B cell (primary cell): Measurements from ENCODE around the gene CD1B. TPM values are rescaled to one million over a fixed set of nuclear protein-coding genes. Genes with fewer than 3 reads are reported as not detected.
"Not testable (repeated sequence)": the region's sequence is repeated elsewhere in the genome, so short reads cannot be mapped to it uniquely, and the experiment has no call there.

Experiments used
- ATAC-seq: fragments of 200-7000 bp; cut with Tn5 transposase; one replicate; pipeline ENCODE4 v1.10.0; 2021; ENCODE audit warnings: low read depth, mild to moderate bottlenecking, moderate number of reproducible peaks, moderate library complexity
- CTCF ChIA-PET: fragments of 350-600 bp; sonication (Branson Sonifier 250); formaldehyde crosslinking; loops from one replicate; lab custom pipeline; 2021; ENCODE audit warnings: antibody characterized with exemption, inconsistent platforms; lab: Charles Lee
- POLR2A ChIA-PET: fragments of 350-600 bp; sonication (Branson Sonifier 250); formaldehyde crosslinking; loops from one replicate; lab custom pipeline; 2021; ENCODE audit warnings: antibody characterized with exemption; lab: Charles Lee
- DNase-seq: peaks from one replicate; pipeline ENCODE4 v3.0.0; 2013
- H2AFZ ChIP-seq: 2 replicates; pipeline ENCODE4 v1.6.1; 2012; ENCODE audit warnings: mild to moderate bottlenecking, low read depth, low read length; ENCODE audit not compliant: insufficient read depth, poor library complexity, severe bottlenecking
- H3K27ac ChIP-seq, 2 donors: 1 replicate in 1 of 2; 2 replicates in 1 of 2; pipeline ENCODE4 v1.5.1; 2012 to 2013; ENCODE audit warnings: low read length in 2 of 2, mild to moderate bottlenecking in 2 of 2, moderate library complexity in 1 of 2
- H3K27me3 ChIP-seq, 4 experiments: fragments of 200-600 bp in 1 of 4; sonication (generic) in 1 of 4; replicated peaks in 1 of 4; 1 replicate in 2 of 4; 2 replicates in 2 of 4; pipeline versions ENCODE4 v1.6.1 to v1.7.0; 2013 to 2016; ENCODE audit warnings: low read length in 3 of 4, mild to moderate bottlenecking in 2 of 4, mixed read lengths in 1 of 4, moderate library complexity in 1 of 4; ENCODE audit not compliant: insufficient read depth in 4 of 4, control insufficient read depth in 3 of 4; ENCODE audit errors: control extremely low read depth in 1 of 4
- H3K36me3 ChIP-seq, 2 experiments: replicated peaks in 1 of 2; 1 replicate in 1 of 2; 2 replicates in 1 of 2; pipeline versions ENCODE4 v1.6.1 to v1.7.1; 2013; ENCODE audit warnings: low read length in 1 of 2; ENCODE audit not compliant: insufficient read depth in 2 of 2, control insufficient read depth in 1 of 2; ENCODE audit errors: control extremely low read depth in 1 of 2, extremely low read depth in 1 of 2
- H3K4me1 ChIP-seq, 2 donors: fragments of 200-600 bp in 1 of 2; sonication (generic) in 1 of 2; 1 replicate in 1 of 2; 2 replicates in 1 of 2; pipeline versions ENCODE4 v1.5.1 to v1.6.1; 2013 to 2017; ENCODE audit warnings: low read length in 2 of 2; ENCODE audit not compliant: control insufficient read depth in 2 of 2, insufficient read depth in 2 of 2
- H3K4me2 ChIP-seq: replicated peaks from 2 replicates; pipeline ENCODE3; 2012; ENCODE audit warnings: mild to moderate bottlenecking, low read depth, low read length; ENCODE audit not compliant: poor library complexity, severe bottlenecking
- H3K4me3 ChIP-seq, 5 experiments: fragments of 200-600 bp in 1 of 5; sonication (generic) in 1 of 5; 1 replicate in 3 of 5; 2 replicates in 2 of 5; pipeline versions ENCODE4 v1.5.1 to v1.7.0; 2011 to 2016; ENCODE audit warnings: low read length in 4 of 5, mild to moderate bottlenecking in 4 of 5, low read depth in 2 of 5, control low read depth in 1 of 5, moderate library complexity in 1 of 5; ENCODE audit not compliant: insufficient read depth in 1 of 5; ENCODE audit errors: control extremely low read depth in 1 of 5, extremely low read depth in 1 of 5
- H3K79me2 ChIP-seq: fragments of 200-600 bp; sonication (generic); one replicate; pipeline ENCODE4 v1.6.0; 2016; ENCODE audit warnings: low read length; ENCODE audit not compliant: control insufficient read depth, insufficient read depth
- H3K9ac ChIP-seq: fragments of 200-600 bp; sonication (generic); 2 replicates; pipeline ENCODE4 v1.6.1; 2017; ENCODE audit warnings: mild to moderate bottlenecking, low read length, moderate library complexity
- H3K9me3 ChIP-seq, 3 donors: one replicate each; pipeline versions ENCODE4 v1.6.1 to v1.7.1; 2013; ENCODE audit warnings: low read length in 2 of 3; ENCODE audit not compliant: control insufficient read depth in 2 of 3, insufficient read depth in 1 of 3; ENCODE audit errors: control extremely low read depth in 1 of 3
- H4K20me1 ChIP-seq: 2 replicates; pipeline ENCODE4 v1.6.0; 2012; ENCODE audit warnings: mild to moderate bottlenecking, low read length; ENCODE audit not compliant: insufficient read depth, control insufficient read depth, poor library complexity, severe bottlenecking
- H3K27ac Mint-ChIP-seq: one replicate; pipeline ENCODE4 v1.8.0; 2021; ENCODE audit warnings: mixed read lengths
- H3K27me3 Mint-ChIP-seq: one replicate; pipeline ENCODE4 v1.8.0; 2021; ENCODE audit warnings: mixed read lengths
- H3K4me1 Mint-ChIP-seq: one replicate; pipeline ENCODE4 v1.8.0; 2021; ENCODE audit warnings: mixed read lengths
- H3K4me3 Mint-ChIP-seq: one replicate; pipeline ENCODE4 v1.8.0; 2021; ENCODE audit warnings: mixed read lengths
- H3K9me3 Mint-ChIP-seq: one replicate; pipeline ENCODE4 v1.8.0; 2022; ENCODE audit warnings: mixed read lengths; ENCODE audit not compliant: insufficient read depth
- EZH2 ChIP-seq: IDR thresholded peaks from 2 replicates; pipeline ENCODE4 v1.6.1; 2012; ENCODE audit warnings: borderline replicate concordance, low read depth, mild to moderate bottlenecking, moderate library complexity, low read length; ENCODE audit not compliant: insufficient read depth, poor library complexity, severe bottlenecking
- WGBS: methylation state at CpG from one replicate; pipeline ENCODE4 v1.1.5; 2013; ENCODE audit warnings: missing lambda C conversion rate; ENCODE audit not compliant: insufficient coverage; 5-methylcytosine and 5-hydroxymethylcytosine counted together
- intact Hi-C: fragments of 100-400 bp; cut with micrococcal nuclease; formaldehyde crosslinking; loops from one replicate; pipeline ENCODE4 v1.10.0; 2022
- polyA plus RNA-seq: library from polyadenylated mRNA; depleted of rRNA; stranded (reverse); fragments of >200 nt; gene quantifications from 2 replicates; pipeline ENCODE4 v1.2.3, GENCODE V29; 2012
- total RNA-seq, 2 donors: library from RNA; stranded (reverse); fragments of 120-200 nt in 1 of 2; gene quantifications; 1 replicate in 1 of 2; 2 replicates in 1 of 2; pipeline versions ENCODE4 v1.2.3 to v1.2.4, GENCODE V29; 2013 to 2022
- TF ChIP-seq, protein P1 (sequence below): fragments of 200-600 bp; IDR thresholded peaks from one replicate; pipeline ENCODE4 v1.8.0; 2022; ENCODE audit warnings: antibody characterized with exemption, mild to moderate bottlenecking

The CD1B gene
- total and polyA plus RNA-seq, 2 donors (not counting 1 experiment from before 2014, with no cell fraction given): 0.09 TPM; not detected in 1

DNA sequence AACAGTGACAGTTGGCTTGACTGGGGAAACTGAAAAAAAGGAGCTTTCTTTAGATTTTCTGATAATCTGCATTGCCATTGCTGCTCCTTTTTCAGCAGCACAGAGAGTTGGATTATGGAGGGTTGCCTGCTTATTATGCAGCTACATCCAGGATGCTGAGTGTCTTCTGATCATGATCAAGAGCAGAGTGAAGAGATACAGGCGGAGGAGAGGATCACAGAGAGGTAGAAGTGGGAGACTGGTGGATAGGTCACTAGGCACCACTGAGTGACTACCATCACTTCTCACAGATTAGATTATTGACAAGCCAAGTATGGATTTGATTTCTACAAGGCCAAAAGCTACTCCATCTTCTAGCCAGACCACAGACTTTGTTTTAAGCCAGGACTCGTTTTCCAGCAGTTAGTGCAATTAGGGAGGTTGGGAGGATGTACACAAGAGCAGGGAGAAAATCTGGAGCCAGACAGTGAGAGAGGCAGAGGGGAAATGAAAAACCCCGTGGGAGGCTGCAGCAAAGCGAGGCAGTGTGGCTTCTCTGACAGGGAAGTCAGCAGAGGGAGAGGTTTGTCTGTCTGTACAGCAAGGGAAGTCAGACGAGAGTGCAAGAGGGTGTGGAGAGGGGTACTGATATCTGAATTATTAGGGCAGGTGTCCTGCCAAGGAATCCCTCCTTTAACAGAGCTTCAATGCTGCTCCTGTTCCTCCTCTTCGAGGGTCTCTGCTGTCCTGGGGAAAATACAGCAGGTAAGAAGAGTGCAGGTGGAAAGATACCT, 22.2 kb upstream of the CD1B start, which contains the start of gene CD1E:
Gene CD1E, plus strand, starts transcription at position 592 of the 773 bp plus-strand sequence. Its CDS starts 95 bp downstream, at position 687.
- intact Hi-C loops: no loop called here
- no peaks in the 10 kb centered on the region for H3K36me3 ChIP-seq
- TF ChIP-seq EZH2: no peak
- TF ChIP-seq, protein P1, sequence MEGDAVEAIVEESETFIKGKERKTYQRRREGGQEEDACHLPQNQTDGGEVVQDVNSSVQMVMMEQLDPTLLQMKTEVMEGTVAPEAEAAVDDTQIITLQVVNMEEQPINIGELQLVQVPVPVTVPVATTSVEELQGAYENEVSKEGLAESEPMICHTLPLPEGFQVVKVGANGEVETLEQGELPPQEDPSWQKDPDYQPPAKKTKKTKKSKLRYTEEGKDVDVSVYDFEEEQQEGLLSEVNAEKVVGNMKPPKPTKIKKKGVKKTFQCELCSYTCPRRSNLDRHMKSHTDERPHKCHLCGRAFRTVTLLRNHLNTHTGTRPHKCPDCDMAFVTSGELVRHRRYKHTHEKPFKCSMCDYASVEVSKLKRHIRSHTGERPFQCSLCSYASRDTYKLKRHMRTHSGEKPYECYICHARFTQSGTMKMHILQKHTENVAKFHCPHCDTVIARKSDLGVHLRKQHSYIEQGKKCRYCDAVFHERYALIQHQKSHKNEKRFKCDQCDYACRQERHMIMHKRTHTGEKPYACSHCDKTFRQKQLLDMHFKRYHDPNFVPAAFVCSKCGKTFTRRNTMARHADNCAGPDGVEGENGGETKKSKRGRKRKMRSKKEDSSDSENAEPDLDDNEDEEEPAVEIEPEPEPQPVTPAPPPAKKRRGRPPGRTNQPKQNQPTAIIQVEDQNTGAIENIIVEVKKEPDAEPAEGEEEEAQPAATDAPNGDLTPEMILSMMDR: no peak
- H4K20me1 ChIP-seq: no peaks in the 10 kb centered on the region
- ATAC-seq (no peak), DNase-seq (no peak)
- H3K9me3 ChIP-seq: peaks cover 0 to 3% (median 0%) of the 10 kb centered on the region in 3 donors
- H2AFZ ChIP-seq: peak within 1 kb of the TSS; percentile 61
- peaks cover 20% of the 10 kb centered on the region for H3K4me1 Mint-ChIP-seq
- WGBS: 23% methylated on average over 4 of the region's 6 CpGs
- H3K9me3 Mint-ChIP-seq: no peaks in the 10 kb centered on the region
- peak within 1 kb of the TSS in 1 of 2 donors; percentile 6 for H3K27ac ChIP-seq
- peaks cover 13 to 16% of the 10 kb centered on the region in 2 donors for H3K4me1 ChIP-seq
- peak within 1 kb of the TSS; percentile 44 for H3K4me2 ChIP-seq
- POLR2A ChIA-PET: interaction anchor here (0.6 kb wide), 1 partner anchor 40 kb away, joined by 5 read pairs; no protein-coding TSS in a partner anchor
- no peaks in the 10 kb centered on the region for H3K79me2 ChIP-seq
- H3K4me3 Mint-ChIP-seq: no peak within 1 kb of the TSS
- no peak within 1 kb of the TSS for H3K27ac Mint-ChIP-seq
- H3K27me3 ChIP-seq: peaks cover 0 to 3% (median 0%) of the 10 kb centered on the region in 4 experiments
- H3K9ac ChIP-seq: peak within 1 kb of the TSS; percentile 25
- CTCF ChIA-PET: interaction anchor here (0.6 to 1.1 kb wide), 3 partner anchors 24 to 150 kb away, joined by 3 to 5 read pairs (median 4); no protein-coding TSS in a partner anchor
- H3K27me3 Mint-ChIP-seq: no peaks in the 10 kb centered on the region
- no peak within 1 kb of the TSS for H3K4me3 ChIP-seq

DNA sequence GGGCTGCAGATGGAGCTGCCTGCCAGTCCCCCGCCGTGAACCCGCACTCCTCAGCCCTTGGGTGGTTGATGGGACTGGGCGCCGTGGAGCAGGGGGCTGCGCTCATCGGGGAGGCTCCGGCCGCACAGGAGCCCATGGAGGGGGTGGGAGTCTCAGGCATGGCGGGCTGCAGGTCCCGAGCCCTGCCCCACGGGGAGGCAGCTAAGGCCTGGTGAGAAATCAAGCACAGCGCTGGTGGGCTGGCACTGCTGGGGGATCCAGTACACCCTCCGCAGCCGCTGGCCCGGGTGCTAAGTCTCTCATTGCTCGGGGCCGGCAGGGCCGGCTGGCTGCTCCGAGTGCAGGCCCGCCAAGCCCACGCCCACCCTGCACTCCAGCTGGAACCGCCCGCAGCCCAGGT, 17.6 kb upstream of the CD1B start:
- H2AFZ ChIP-seq, H3K9me3 ChIP-seq, H3K36me3 ChIP-seq, H3K27me3 Mint-ChIP-seq, CTCF ChIA-PET, DNase-seq, ATAC-seq, POLR2A ChIA-PET, H3K4me1 Mint-ChIP-seq, intact Hi-C loops, H4K20me1 ChIP-seq, H3K4me1 ChIP-seq, H3K4me2 ChIP-seq, H3K4me3 Mint-ChIP-seq, H3K4me3 ChIP-seq, H3K27me3 ChIP-seq, H3K9me3 Mint-ChIP-seq, H3K27ac Mint-ChIP-seq, H3K9ac ChIP-seq, H3K79me2 ChIP-seq, H3K27ac ChIP-seq: not testable (repeated sequence)
- WGBS: 95% methylated on average over 21 of the region's 24 CpGs

DNA sequence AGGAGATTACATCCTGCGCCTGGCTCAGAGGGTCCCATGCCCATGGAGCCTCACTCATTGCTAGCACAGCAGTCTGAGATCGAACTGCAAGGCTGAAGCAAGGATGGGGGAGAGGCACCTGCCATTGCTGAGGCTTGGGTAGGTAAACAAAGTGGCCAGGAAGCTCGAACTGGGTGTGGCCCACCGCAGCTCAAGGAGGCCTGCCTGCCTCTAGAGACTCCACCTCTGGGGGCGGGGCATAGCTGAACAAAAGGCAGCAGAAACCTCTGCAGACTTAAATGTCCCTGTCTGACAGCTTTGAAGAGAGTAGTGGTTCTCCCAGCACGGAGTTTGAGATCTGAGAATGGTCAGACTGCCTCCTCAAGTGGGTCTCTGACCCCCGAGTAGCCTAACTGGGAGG, 5.1 kb upstream of the CD1B start:
- peaks cover 33% of the 10 kb centered on the region for H3K4me1 Mint-ChIP-seq
- H3K9ac ChIP-seq, H3K27me3 ChIP-seq, H3K27me3 Mint-ChIP-seq, H3K79me2 ChIP-seq, H3K4me3 ChIP-seq, H3K9me3 Mint-ChIP-seq, H3K4me3 Mint-ChIP-seq, intact Hi-C loops, ATAC-seq, H3K36me3 ChIP-seq, DNase-seq, POLR2A ChIA-PET, H3K4me2 ChIP-seq, H3K27ac ChIP-seq, H4K20me1 ChIP-seq, H2AFZ ChIP-seq, H3K27ac Mint-ChIP-seq: not testable (repeated sequence)
- Histone ChIP-seq H3K9me3 (peaks cover 0 to 13% (median 2%) of the 10 kb centered on the region in 3 donors), H3K4me1 (peaks cover 34% of the 10 kb centered on the region in 2 donors)
- 82% methylated on average over 6 of the region's 7 CpGs for WGBS
- CTCF ChIA-PET: interaction anchor here (1.4 to 14.2 kb wide), 2 partner anchors 12 to 131 kb away, joined by 4 to 280 read pairs; no protein-coding TSS in a partner anchor
